ENCODE results near the gene MAP4K2. TPM values are rescaled to one million over a fixed set of nuclear protein-coding genes. Genes with fewer than 3 reads are reported as not detected.

The MAP4K2 gene
- total RNA-seq, 2 donors from 2014 or later = 10.0 to 10.4 TPM

GRCh38 chr11:64752175-64752970 is 50.6 kb downstream of the MAP4K2 start:
- no peak for ATAC-seq
- intact Hi-C loops (cut with DNase I) = no loop called here

GRCh38 chr11:64751580-64751979 is 51.4 kb downstream of the MAP4K2 start:
- no peak for ATAC-seq
- intact Hi-C loops (cut with DNase I) = no loop called here
- no peak for DNase-seq

More at GRCh38 chr11:64752175-64752970, 50.6 kb downstream of the MAP4K2 start:
- DNase-seq = no peak

- intact Hi-C loops (cut with DNase I) = no loop called here
- no peak for ATAC-seq
- DNase-seq = no peak
These were observed 51.9 kb downstream of the MAP4K2 start for GRCh38 chr11:64751136-64751535.

GRCh38 chr11:64750361-64751054 is 52.5 kb downstream of the MAP4K2 start:
- ATAC-seq (no peak), DNase-seq (no peak)
- intact Hi-C loops (cut with DNase I) = no loop called here

GRCh38 chr11:64747961-64748665 is 54.9 kb downstream of the MAP4K2 start:
- ATAC-seq = no peak
- DNase-seq = no peak
- intact Hi-C loops (cut with DNase I) = no loop called here

GRCh38 chr11:64746486-64746885 is 56.5 kb downstream of the MAP4K2 start:
- DNase-seq = no peak
- ATAC-seq = no peak
- intact Hi-C loops (cut with DNase I) = no loop called here

- intact Hi-C loops (cut with DNase I) = no loop called here
- DNase-seq = peak; percentile 93
- ATAC-seq = peak; percentile 67 to 85
These were observed 57.3 kb downstream of the MAP4K2 start for GRCh38 chr11:64745521-64746328.

GRCh38 chr11:64745189-64745520 is 57.9 kb downstream of the MAP4K2 start:
- ATAC-seq (peak; percentile 9 to 10), DNase-seq (peak; percentile 84)
- intact Hi-C loops (cut with DNase I) = no loop called here

GRCh38 chr11:64744544-64745188 is 58.3 kb downstream of the MAP4K2 start:
- intact Hi-C loops (cut with DNase I) = no loop called here
- ATAC-seq = no peak
- DNase-seq = peak; percentile 36

GRCh38 chr11:64743591-64744543 is 59.1 kb downstream of the MAP4K2 start, which contains the start of gene RASGRP2:
RASGRP2 (minus strand) TSS chr11:64744142; CDS start chr11:64742866, 1,276 bp downstream.
- intact Hi-C loops (cut with DNase I) = no loop called here
- ATAC-seq (peak; percentile 38 to 42), DNase-seq (peak; percentile 84)

GRCh38 chr11:64742889-64743590 is 60.0 kb downstream of the MAP4K2 start:
- peak; percentile 84 for DNase-seq
- ATAC-seq = peak; percentile 51
- intact Hi-C loops (cut with DNase I) = no loop called here

- peak; percentile 2 to 3 for ATAC-seq
- DNase-seq = peak; percentile 61
- intact Hi-C loops (cut with DNase I) = no loop called here
These were observed 60.7 kb downstream of the MAP4K2 start for GRCh38 chr11:64742087-64742888.

GRCh38 chr11:64741375-64742086 is 61.5 kb downstream of the MAP4K2 start:
- intact Hi-C loops (cut with DNase I) = no loop called here
- DNase-seq = no peak

GRCh38 chr11:64739871-64740270 is 63.1 kb downstream of the MAP4K2 start:
- intact Hi-C loops (cut with DNase I) = no loop called here
- DNase-seq (no peak), ATAC-seq (no peak)

More at GRCh38 chr11:64741375-64742086, 61.5 kb downstream of the MAP4K2 start:
- ATAC-seq = no peak

GRCh38 chr11:64736654-64737053 is 66.4 kb downstream of the MAP4K2 start:
- ATAC-seq (no peak), DNase-seq (no peak)
- intact Hi-C loops (cut with DNase I) = no loop called here

Measured in left cardiac atrium (tissue), 4 donors.